ENCODE results near the gene HAVCR2.

Gene HAVCR2

GRCh38 chr5:157066080-157066479 lies 42.8 kb downstream of the HAVCR2 start:
- Histone ChIP-seq H3K4me1 (ENCODE audit: control insufficient read depth, insufficient read depth, low read length) (no peaks in the 10 kb centered on the region), H3K27ac (ENCODE audit: extremely low read depth, low read depth, low read length) (no peak overlapping the region), H3K9me3 (ENCODE audit: control insufficient read depth, insufficient read depth, low read depth, low read length) (no peaks in the 10 kb centered on the region), H3K36me3 (ENCODE audit: control insufficient read depth in 2 of 2, insufficient read depth in 1 of 2, low read length in 2 of 2) (no peaks in the 10 kb centered on the region), H3K4me3 (ENCODE audit: low read depth, low read length) (no peak overlapping the region)
- ChIA-PET CTCF (no interaction called here), POLR2A (no interaction called here)
- TF ChIP-seq ZBTB44 (tag by site-specific recombination; IDR thresholded peaks at IDR 0.05): no peak
- TF ChIP-seq ZNF510 (tag by site-specific recombination; IDR thresholded peaks at IDR 0.05; ENCODE audit: insufficient replicate concordance): no peak
- TF ChIP-seq ZBTB11 (tag by site-specific recombination; conservative IDR thresholded peaks at IDR 0.05; ENCODE audit: low read depth): no peak
- TF ChIP-seq ZNF670 (tag by site-specific recombination; IDR thresholded peaks at IDR 0.05; ENCODE audit: low read depth): no peak
- TF ChIP-seq ZFP69B (tag by site-specific recombination; IDR thresholded peaks at IDR 0.05): no peak
- no peak for TF ChIP-seq ZNF660 (tag by site-specific recombination; IDR thresholded peaks at IDR 0.05)
- TF ChIP-seq ZNF132 (tag by site-specific recombination; IDR thresholded peaks at IDR 0.05; ENCODE audit: borderline replicate concordance): no peak
- TF ChIP-seq GLIS1 (tag by site-specific recombination; IDR thresholded peaks at IDR 0.05): no peak
- TF ChIP-seq KLF10 (tag by site-specific recombination; IDR thresholded peaks at IDR 0.05): no peak
- no peak for TF ChIP-seq ZNF366 (tag by site-specific recombination; conservative IDR thresholded peaks at IDR 0.05)
- TF ChIP-seq ZFP37 (tag by site-specific recombination; IDR thresholded peaks at IDR 0.05): no peak

- ChIA-PET POLR2A (no interaction called here), CTCF (no interaction called here)
- no peak for TF ChIP-seq ZFP37 (tag by site-specific recombination; IDR thresholded peaks at IDR 0.05)
- TF ChIP-seq ZNF223 (tag by site-specific recombination; IDR thresholded peaks at IDR 0.05): no peak
- no peak for TF ChIP-seq ZNF132 (tag by site-specific recombination; IDR thresholded peaks at IDR 0.05; ENCODE audit: borderline replicate concordance)
- no peak for TF ChIP-seq ZNF580 (tag by site-specific recombination; IDR thresholded peaks at IDR 0.05)
- TF ChIP-seq ZNF221 (tag by site-specific recombination; IDR thresholded peaks at IDR 0.05; ENCODE audit: borderline replicate concordance): no peak
- Histone ChIP-seq H3K9me3 (ENCODE audit: control insufficient read depth, insufficient read depth, low read depth, low read length) (no peaks in the 10 kb centered on the region), H3K27ac (ENCODE audit: extremely low read depth, low read depth, low read length) (no peak overlapping the region), H3K4me1 (ENCODE audit: control insufficient read depth, insufficient read depth, low read length) (no peaks in the 10 kb centered on the region), H3K36me3 (ENCODE audit: control insufficient read depth in 2 of 2, insufficient read depth in 1 of 2, low read length in 2 of 2) (no peaks in the 10 kb centered on the region), H3K4me3 (ENCODE audit: low read depth, low read length) (no peak overlapping the region)
Observed at GRCh38 chr5:157063776-157064430, 44.9 kb downstream of the HAVCR2 start.

- no peak for TF ChIP-seq ZNF146 (tag by site-specific recombination; IDR thresholded peaks at IDR 0.05)
- no peak for TF ChIP-seq ZNF830 (tag by site-specific recombination; IDR thresholded peaks at IDR 0.05; ENCODE audit: low read depth)
- TF ChIP-seq ZNF549 (tag by site-specific recombination; IDR thresholded peaks at IDR 0.05): no peak
- TF ChIP-seq ZNF214 (tag by site-specific recombination; IDR thresholded peaks at IDR 0.05; ENCODE audit: borderline replicate concordance): no peak
- no peak for TF ChIP-seq KLF16 (tag by site-specific recombination; IDR thresholded peaks at IDR 0.05)
- Histone ChIP-seq H3K4me3 (ENCODE audit: low read depth, low read length) (no peak overlapping the region), H3K9me3 (ENCODE audit: control insufficient read depth, insufficient read depth, low read depth, low read length) (no peaks in the 10 kb centered on the region), H3K4me1 (ENCODE audit: control insufficient read depth, insufficient read depth, low read length) (no peaks in the 10 kb centered on the region), H3K36me3 (ENCODE audit: control insufficient read depth in 2 of 2, insufficient read depth in 1 of 2, low read length in 2 of 2) (no peaks in the 10 kb centered on the region), H3K27ac (ENCODE audit: extremely low read depth, low read depth, low read length) (no peak overlapping the region)
- ChIA-PET POLR2A (no interaction called here), CTCF (no interaction called here)
Observed at GRCh38 chr5:157059891-157060290, 49.0 kb downstream of the HAVCR2 start.

Measured in HEK293 (cell line).